ENCODE data around the gene ZNF140.

The ZNF140 gene

GRCh38 chr12:133130038-133130807 lies 49.5 kb downstream of the ZNF140 start, which contains the start of the genes ZNF10 and ZNF891:
ZNF10 (plus strand) TSS chr12:133130627; CDS start chr12:133144493, 13,866 bp downstream.
ZNF891 (minus strand) TSS chr12:133130274; CDS start chr12:133121918, 8,356 bp downstream.
- DNase-seq (ENCODE audit: low read depth, low spot score), result peak; percentile 72
- H3K9me3 ChIP-seq (ENCODE audit: control insufficient read depth, insufficient read depth, low read length), result peaks cover 4% of the 10 kb centered on the region
- no peaks in the 10 kb centered on the region; the same call in none of the 2 replicates for H3K36me3 ChIP-seq (ENCODE audit: control insufficient read depth, insufficient read depth, low read length)
- H3K27me3 ChIP-seq (ENCODE audit: control insufficient read depth, insufficient read depth, low read length), result no peaks in the 10 kb centered on the region
- no peak within 1 kb of the TSS for H3K27ac ChIP-seq (ENCODE audit: low read length)
- H3K4me1 ChIP-seq (ENCODE audit: control insufficient read depth, insufficient read depth, low read length), result no peaks in the 10 kb centered on the region
- peak within 1 kb of the TSS; percentile 98 for H3K4me3 ChIP-seq (ENCODE audit: low read length)
- WGBS (ENCODE audit: insufficient coverage, insufficient read length), result no CpG with 5 or more reads among the region's 87 CpGs

GRCh38 chr12:133130808-133131128 lies 50.0 kb downstream of the ZNF140 start:
- Histone ChIP-seq H3K27me3 (ENCODE audit: control insufficient read depth, insufficient read depth, low read length) (no peaks in the 10 kb centered on the region), H3K27ac (ENCODE audit: low read length) (no peak overlapping the region), H3K4me3 (ENCODE audit: low read length) (peak overlapping the region; percentile 98; the same call in 1 of the 2 replicates), H3K4me1 (ENCODE audit: control insufficient read depth, insufficient read depth, low read length) (no peaks in the 10 kb centered on the region), H3K36me3 (ENCODE audit: control insufficient read depth, insufficient read depth, low read length) (peaks cover 5% of the 10 kb centered on the region), H3K9me3 (ENCODE audit: control insufficient read depth, insufficient read depth, low read length) (no peaks in the 10 kb centered on the region; the same call in 1 of the 2 replicates)
- no CpG with 5 or more reads among the region's 17 CpGs for WGBS (ENCODE audit: insufficient coverage, insufficient read length)
- no peak for DNase-seq (ENCODE audit: low read depth, low spot score)

GRCh38 chr12:133135747-133136146 lies 55.0 kb downstream of the ZNF140 start:
- Histone ChIP-seq H3K36me3 (ENCODE audit: control insufficient read depth, insufficient read depth, low read length) (peaks cover 7% of the 10 kb centered on the region; the same call in 1 of the 2 replicates), H3K9me3 (ENCODE audit: control insufficient read depth, insufficient read depth, low read length) (peaks cover 1% of the 10 kb centered on the region; the same call in 1 of the 2 replicates), H3K4me3 (ENCODE audit: low read length) (no peak overlapping the region), H3K4me1 (ENCODE audit: control insufficient read depth, insufficient read depth, low read length) (no peaks in the 10 kb centered on the region), H3K27ac (ENCODE audit: low read length) (no peak overlapping the region), H3K27me3 (ENCODE audit: control insufficient read depth, insufficient read depth, low read length) (no peaks in the 10 kb centered on the region)
- DNase-seq (ENCODE audit: low read depth, low spot score), result no peak
- WGBS (ENCODE audit: insufficient coverage, insufficient read length), result no CpG with 5 or more reads among the region's 2 CpGs

- no CpG with 5 or more reads among the region's 2 CpGs for WGBS (ENCODE audit: insufficient coverage, insufficient read length)
- Histone ChIP-seq H3K27ac (ENCODE audit: low read length) (no peak overlapping the region), H3K9me3 (ENCODE audit: control insufficient read depth, insufficient read depth, low read length) (0 out of 2 replicates have a peak, but pooled peaks cover 1% of the 10 kb centered on the region), H3K4me3 (ENCODE audit: low read length) (no peak overlapping the region), H3K36me3 (ENCODE audit: control insufficient read depth, insufficient read depth, low read length) (peaks cover 11% of the 10 kb centered on the region), H3K4me1 (ENCODE audit: control insufficient read depth, insufficient read depth, low read length) (no peaks in the 10 kb centered on the region), H3K27me3 (ENCODE audit: control insufficient read depth, insufficient read depth, low read length) (no peaks in the 10 kb centered on the region)
- no peak for DNase-seq (ENCODE audit: low read depth, low spot score)
Measured at GRCh38 chr12:133145981-133146380, 65.3 kb downstream of the ZNF140 start.

- H3K4me1 ChIP-seq (ENCODE audit: control insufficient read depth, insufficient read depth, low read length), result no peaks in the 10 kb centered on the region
- WGBS (ENCODE audit: insufficient coverage, insufficient read length), result no CpG with 5 or more reads among the region's 2 CpGs
- H3K9me3 ChIP-seq (ENCODE audit: control insufficient read depth, insufficient read depth, low read length), result peaks cover 3% of the 10 kb centered on the region
- no peak for DNase-seq (ENCODE audit: low read depth, low spot score)
- H3K27ac ChIP-seq (ENCODE audit: low read length), result no peak overlapping the region
- H3K27me3 ChIP-seq (ENCODE audit: control insufficient read depth, insufficient read depth, low read length), result no peaks in the 10 kb centered on the region
- no peak overlapping the region for H3K4me3 ChIP-seq (ENCODE audit: low read length)
- H3K36me3 ChIP-seq (ENCODE audit: control insufficient read depth, insufficient read depth, low read length), result peaks cover 17% of the 10 kb centered on the region
Measured at GRCh38 chr12:133156125-133156690, 75.5 kb downstream of the ZNF140 start.

All from iPS DF 6.9 (cell line).